Tibial artery (tissue), 4 donors: ENCODE results near the gene KCNMA1.

Experiments used
- DNase-seq, 2 donors: peaks; one replicate each; pipeline ENCODE4 v3.0.0-alpha.2; 2019
- H3K27ac ChIP-seq, 2 donors: fragments of 200-600 bp; sonication (generic) in 1 of 2; 1 replicate in 1 of 2; 2 replicates in 1 of 2; pipeline ENCODE4 v1.5.1; 2018 to 2019; ENCODE audit warnings: mild to moderate bottlenecking in 1 of 2
- H3K27me3 ChIP-seq, 2 donors: fragments of 200-600 bp; sonication (generic) in 1 of 2; one replicate each; pipeline versions ENCODE4 v1.5.1 to v1.6.0; 2016 to 2019
- H3K36me3 ChIP-seq, 3 donors: fragments of 200-600 bp; sonication (generic) in 2 of 3; one replicate each; pipeline ENCODE4 v1.5.1; 2016 to 2019; ENCODE audit warnings: mild to moderate bottlenecking in 2 of 3
- H3K4me1 ChIP-seq, 4 donors: fragments of 200-600 bp; sonication (generic) in 2 of 4; 1 replicate in 3 of 4; 2 replicates in 1 of 4; pipeline ENCODE4 v1.5.1; 2016 to 2019
- H3K4me3 ChIP-seq, 2 donors: fragments of 200-600 bp; sonication (generic) in 1 of 2; 1 replicate in 1 of 2; 2 replicates in 1 of 2; pipeline ENCODE4 v1.5.1; 2018 to 2019; ENCODE audit warnings: mild to moderate bottlenecking in 2 of 2
- H3K9me3 ChIP-seq, 3 donors: fragments of 200-600 bp; sonication (generic) in 1 of 3; one replicate each; pipeline ENCODE4 v1.5.1; 2016 to 2019
- CTCF ChIP-seq, 2 experiments: fragments of 200-600 bp in 1 of 2; fragments of 450-650 bp in 1 of 2; IDR thresholded peaks; one replicate each; pipeline ENCODE4 v1.5.1; 2017 to 2019; ENCODE audit warnings: antibody characterized with exemption in 2 of 2, mild to moderate bottlenecking in 1 of 2, moderate library complexity in 1 of 2
- intact Hi-C: fragments of 100-400 bp; cut with DNase I; formaldehyde crosslinking; loops from one replicate; pipeline ENCODE4 v1.15.0; 2023; ENCODE audit warnings: low total_unique reads

KCNMA1 gene

GRCh38 chr10:77168861-77169260 lies 468.7 kb downstream of the KCNMA1 start:
- no peaks in the 10 kb centered on the region for H3K27me3 ChIP-seq
- no peak overlapping the region for H3K4me3 ChIP-seq
- no peak overlapping the region for H3K27ac ChIP-seq
- no peak for DNase-seq
- no peaks in the 10 kb centered on the region for H3K36me3 ChIP-seq
- no peak for TF ChIP-seq CTCF (IDR thresholded peaks at IDR 0.05)
- H3K9me3 ChIP-seq, result no peaks in the 10 kb centered on the region
- intact Hi-C loops, result no loop called here
- peaks cover 0 to 21% (median 9%) of the 10 kb centered on the region in 4 donors for H3K4me1 ChIP-seq

- H3K4me3 ChIP-seq, result no peak overlapping the region
- no peaks in the 10 kb centered on the region for H3K9me3 ChIP-seq
- no peak for TF ChIP-seq CTCF (IDR thresholded peaks at IDR 0.05)
- no peak overlapping the region for H3K27ac ChIP-seq
- H3K4me1 ChIP-seq, result peaks cover 0 to 23% (median 10%) of the 10 kb centered on the region in 4 donors
- no peak for DNase-seq
- no peaks in the 10 kb centered on the region for H3K27me3 ChIP-seq
- no peaks in the 10 kb centered on the region for H3K36me3 ChIP-seq
- intact Hi-C loops, result no loop called here
These were observed 469.4 kb downstream of the KCNMA1 start for GRCh38 chr10:77168161-77168560.

- no peaks in the 10 kb centered on the region for H3K27me3 ChIP-seq
- H3K4me1 ChIP-seq, result peaks cover 0 to 26% (median 12%) of the 10 kb centered on the region in 4 donors
- no peak for DNase-seq
- no peaks in the 10 kb centered on the region for H3K9me3 ChIP-seq
- H3K27ac ChIP-seq, result peak overlapping the region; percentile 34 to 47
- H3K4me3 ChIP-seq, result peak overlapping the region; percentile 19 to 21
- intact Hi-C loops, result no loop called here
- peak; percentile 74 to 83 for TF ChIP-seq CTCF (IDR thresholded peaks at IDR 0.05)
- H3K36me3 ChIP-seq, result no peaks in the 10 kb centered on the region
These were observed 472.0 kb downstream of the KCNMA1 start for GRCh38 chr10:77165445-77166208.

DNA sequence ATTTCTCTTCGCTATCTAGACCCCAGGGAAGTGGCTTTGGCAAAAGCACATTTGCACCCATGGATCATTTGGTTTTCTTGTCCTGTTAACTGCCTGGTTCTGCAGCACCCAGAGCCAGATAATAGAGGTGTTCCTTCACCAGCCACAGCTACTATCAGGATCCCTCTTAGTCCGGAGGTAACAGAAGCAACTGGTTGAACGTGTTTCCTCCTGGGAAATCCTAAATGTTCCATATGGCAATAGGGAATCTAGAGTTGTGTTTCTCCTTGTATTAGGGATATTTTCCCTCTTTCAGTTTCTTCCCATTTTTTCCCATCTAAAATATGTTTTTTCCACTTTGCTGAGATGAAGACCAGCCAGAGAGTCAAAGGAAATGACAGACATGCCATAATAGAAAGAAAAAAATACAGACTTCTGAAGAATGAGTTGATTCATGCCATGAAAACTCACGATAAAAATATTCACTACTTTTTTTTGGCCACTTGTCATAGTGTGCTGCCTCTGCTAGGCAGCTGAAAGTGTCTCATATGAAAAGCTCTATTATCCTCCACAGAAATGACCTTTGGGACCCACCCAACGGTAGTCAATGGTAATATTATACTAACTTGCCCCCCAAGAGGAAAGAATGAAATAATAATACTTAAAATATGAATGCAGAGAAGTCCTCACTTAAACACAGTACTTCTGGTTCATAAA lies 472.8 kb downstream of the KCNMA1 start:
- Histone ChIP-seq H3K27ac (peak overlapping the region; percentile 47 to 53), H3K9me3 (no peaks in the 10 kb centered on the region), H3K36me3 (no peaks in the 10 kb centered on the region), H3K27me3 (no peaks in the 10 kb centered on the region), H3K4me3 (no peak overlapping the region), H3K4me1 (peaks cover 0 to 30% (median 16%) of the 10 kb centered on the region in 4 donors)
- TF ChIP-seq CTCF (IDR thresholded peaks at IDR 0.05), result no peak
- DNase-seq, result no peak
- intact Hi-C loops, result loop anchor here (5.0 kb wide), 1 partner anchor 548 kb away; no protein-coding TSS in a partner anchor

GRCh38 chr10:77163670-77164348 lies 473.8 kb downstream of the KCNMA1 start:
- peak overlapping the region; percentile 47 to 53 for H3K27ac ChIP-seq
- no peak for TF ChIP-seq CTCF (IDR thresholded peaks at IDR 0.05)
- no peaks in the 10 kb centered on the region for H3K27me3 ChIP-seq
- H3K4me3 ChIP-seq, result no peak overlapping the region
- H3K4me1 ChIP-seq, result peaks cover 0 to 38% (median 20%) of the 10 kb centered on the region in 4 donors
- intact Hi-C loops, result loop anchor here (5.0 kb wide), 1 partner anchor 548 kb away; no protein-coding TSS in a partner anchor
- DNase-seq, result peak; percentile 62 to 75
- no peaks in the 10 kb centered on the region for H3K36me3 ChIP-seq
- H3K9me3 ChIP-seq, result no peaks in the 10 kb centered on the region
